Measurements from ENCODE around the gene CAPN12.

Gene CAPN12

GRCh38 chr19:38690146-38690545, 54.1 kb downstream of the CAPN12 start:
- DNase-seq (ENCODE audit: low read depth): no peak
- TF ChIP-seq, protein P1, sequence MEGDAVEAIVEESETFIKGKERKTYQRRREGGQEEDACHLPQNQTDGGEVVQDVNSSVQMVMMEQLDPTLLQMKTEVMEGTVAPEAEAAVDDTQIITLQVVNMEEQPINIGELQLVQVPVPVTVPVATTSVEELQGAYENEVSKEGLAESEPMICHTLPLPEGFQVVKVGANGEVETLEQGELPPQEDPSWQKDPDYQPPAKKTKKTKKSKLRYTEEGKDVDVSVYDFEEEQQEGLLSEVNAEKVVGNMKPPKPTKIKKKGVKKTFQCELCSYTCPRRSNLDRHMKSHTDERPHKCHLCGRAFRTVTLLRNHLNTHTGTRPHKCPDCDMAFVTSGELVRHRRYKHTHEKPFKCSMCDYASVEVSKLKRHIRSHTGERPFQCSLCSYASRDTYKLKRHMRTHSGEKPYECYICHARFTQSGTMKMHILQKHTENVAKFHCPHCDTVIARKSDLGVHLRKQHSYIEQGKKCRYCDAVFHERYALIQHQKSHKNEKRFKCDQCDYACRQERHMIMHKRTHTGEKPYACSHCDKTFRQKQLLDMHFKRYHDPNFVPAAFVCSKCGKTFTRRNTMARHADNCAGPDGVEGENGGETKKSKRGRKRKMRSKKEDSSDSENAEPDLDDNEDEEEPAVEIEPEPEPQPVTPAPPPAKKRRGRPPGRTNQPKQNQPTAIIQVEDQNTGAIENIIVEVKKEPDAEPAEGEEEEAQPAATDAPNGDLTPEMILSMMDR (conservative IDR thresholded peaks at IDR 0.05; ENCODE audit: low read depth, low read length): no peak
- H3K4me3 ChIP-seq (ENCODE audit: low read length): no peak overlapping the region

GRCh38 chr19:38687837-38688378, 56.4 kb downstream of the CAPN12 start:
- DNase-seq (ENCODE audit: low read depth): no peak
- TF ChIP-seq, protein P1 (conservative IDR thresholded peaks at IDR 0.05; ENCODE audit: low read depth, low read length): no peak
- no peak overlapping the region for H3K4me3 ChIP-seq (ENCODE audit: low read length)

- no peak for DNase-seq (ENCODE audit: low read depth)
- no peak overlapping the region for H3K4me3 ChIP-seq (ENCODE audit: low read length)
- TF ChIP-seq, protein P1 (conservative IDR thresholded peaks at IDR 0.05; ENCODE audit: low read depth, low read length): peak; percentile 7
Observed at GRCh38 chr19:38686530-38686888, 57.8 kb downstream of the CAPN12 start.

DNA sequence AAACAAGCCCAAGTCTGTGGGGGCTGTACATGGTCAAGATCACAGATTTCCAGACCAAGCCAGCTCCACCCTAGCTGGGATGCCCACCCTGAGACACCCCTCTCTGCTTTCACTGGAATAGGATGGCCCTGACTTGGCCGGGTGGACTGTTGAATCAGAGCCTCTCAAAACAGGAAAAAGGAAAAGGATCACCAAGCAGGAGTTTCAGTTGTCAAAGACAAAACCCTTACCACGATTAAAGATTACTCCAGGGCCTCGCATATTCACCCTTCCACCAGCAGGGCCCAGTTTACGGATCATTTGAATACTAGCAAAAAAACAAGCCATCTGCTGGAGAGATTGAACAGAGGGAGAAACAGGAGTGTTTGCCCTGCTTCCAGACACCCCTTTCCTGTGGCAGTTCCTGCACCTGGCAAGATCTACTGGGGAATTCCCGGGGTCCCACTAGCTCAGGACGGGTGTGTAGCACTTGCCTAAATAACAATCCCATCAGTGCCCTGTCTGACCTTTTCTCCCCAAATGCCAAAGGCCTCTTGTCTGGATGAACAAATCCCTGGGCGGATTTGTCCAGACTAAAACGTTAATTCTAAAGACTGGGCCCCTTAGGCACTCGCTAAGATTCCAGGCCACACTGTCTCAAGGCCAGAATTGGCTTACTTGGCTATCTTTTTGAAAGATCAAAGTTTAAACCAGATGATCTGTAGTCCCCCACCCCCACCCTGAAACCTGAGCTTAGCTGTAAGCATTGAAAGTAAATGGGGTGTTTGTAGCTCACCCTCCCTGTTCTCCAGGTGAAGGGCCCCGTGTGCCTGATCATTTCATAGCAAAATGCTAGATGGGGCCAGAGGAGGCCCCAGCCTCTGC, 58.4 kb downstream of the CAPN12 start:
- TF ChIP-seq, protein P1 (conservative IDR thresholded peaks at IDR 0.05; ENCODE audit: low read depth, low read length): peak; percentile 61
- no peak overlapping the region for H3K4me3 ChIP-seq (ENCODE audit: low read length)
- DNase-seq (ENCODE audit: low read depth): no peak

GRCh38 chr19:38684862-38685665, 59.2 kb downstream of the CAPN12 start:
- no peak for DNase-seq (ENCODE audit: low read depth)
- TF ChIP-seq, protein P1 (conservative IDR thresholded peaks at IDR 0.05; ENCODE audit: low read depth, low read length): no peak
- no peak overlapping the region for H3K4me3 ChIP-seq (ENCODE audit: low read length)

DNA sequence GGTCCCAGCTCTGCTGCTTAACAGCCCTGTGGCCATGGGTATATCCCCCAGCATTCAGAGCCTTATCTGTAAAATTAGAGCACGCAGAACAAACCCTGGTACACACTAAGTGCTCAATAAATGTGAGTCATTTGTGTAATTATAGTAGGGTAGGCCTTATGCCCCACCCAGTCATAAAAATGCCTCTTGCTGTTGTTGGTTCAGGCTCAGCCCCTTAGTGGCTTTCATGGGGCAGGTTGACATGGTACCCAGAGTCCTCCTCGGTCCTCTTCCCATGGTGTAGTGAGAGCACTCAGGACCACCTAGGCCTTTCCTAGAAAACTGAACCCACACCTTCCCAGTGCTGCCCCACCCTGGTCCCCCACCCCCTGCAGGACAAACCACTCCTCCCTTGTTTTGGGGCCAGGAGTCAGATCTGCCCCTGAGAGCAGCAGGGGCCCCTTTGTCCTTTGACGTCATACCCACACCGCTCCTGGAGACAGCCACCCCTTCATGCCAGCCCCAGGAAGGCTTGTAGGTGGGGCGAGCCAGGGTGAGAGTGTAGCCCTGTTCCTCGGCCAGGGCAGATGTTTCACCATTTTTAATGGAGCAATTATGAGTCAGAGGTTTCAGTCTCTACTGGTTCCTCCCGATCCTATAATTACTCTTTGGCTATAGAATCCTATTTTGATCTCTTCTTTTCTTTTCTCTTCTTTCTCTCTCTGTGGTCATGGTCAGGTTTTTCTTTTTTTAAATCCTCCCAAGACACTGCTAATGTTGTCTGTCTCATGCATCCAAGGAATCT, 60.0 kb downstream of the CAPN12 start:
- H3K4me3 ChIP-seq (ENCODE audit: low read length): no peak overlapping the region
- TF ChIP-seq, protein P1 (conservative IDR thresholded peaks at IDR 0.05; ENCODE audit: low read depth, low read length): no peak
- DNase-seq (ENCODE audit: low read depth): peak; percentile 85
